Memory B cell (primary cell): ENCODE results near the gene FOXK2.
A peak's percentile ranks its signal among the peaks of the same experiment; 100 is the strongest.
"Not testable (repeated sequence)": the region's sequence is repeated elsewhere in the genome, so short reads cannot be mapped to it uniquely, and the experiment has no call there.

Experiments
- ATAC-seq: fragments of 150-1000 bp; cut with Tn5 transposase; 2 replicates; pipeline ENCODE4 v1.10.0; 2021; ENCODE audit warnings: low read depth, mild to moderate bottlenecking, moderate library complexity
- DNase-seq, 2 donors: peaks; one replicate each; pipeline ENCODE4 v3.0.0; 2022; ENCODE audit warnings: low spot score in 2 of 2
- H3K27ac Mint-ChIP-seq: one replicate; pipeline ENCODE4 v1.8.0; 2022; ENCODE audit warnings: mild to moderate bottlenecking, moderate library complexity, mixed read lengths
- H3K27me3 Mint-ChIP-seq: one replicate; pipeline ENCODE4 v1.8.0; 2022; ENCODE audit warnings: mixed read lengths
- H3K36me3 Mint-ChIP-seq: one replicate; pipeline ENCODE4 v1.8.0; 2022; ENCODE audit warnings: mild to moderate bottlenecking, mixed read lengths
- H3K4me1 Mint-ChIP-seq: one replicate; pipeline ENCODE4 v1.8.0; 2022; ENCODE audit warnings: mixed read lengths
- H3K4me3 Mint-ChIP-seq: one replicate; pipeline ENCODE4 v1.8.0; 2022; ENCODE audit warnings: mild to moderate bottlenecking, moderate library complexity, mixed read lengths
- H3K9me3 Mint-ChIP-seq: one replicate; pipeline ENCODE4 v1.8.0; 2022; ENCODE audit warnings: mixed read lengths

Gene FOXK2

GRCh38 chr17:82536512-82537201 is 17.1 kb downstream of the FOXK2 start:
- H3K9me3 Mint-ChIP-seq, result no peaks in the 10 kb centered on the region
- peaks cover 7% of the 10 kb centered on the region for H3K36me3 Mint-ChIP-seq
- no peak overlapping the region for H3K27ac Mint-ChIP-seq
- H3K4me1 Mint-ChIP-seq, result peaks cover 32% of the 10 kb centered on the region
- no peak for DNase-seq
- no peak overlapping the region for H3K4me3 Mint-ChIP-seq
- no peak for ATAC-seq
- no peaks in the 10 kb centered on the region for H3K27me3 Mint-ChIP-seq

DNA sequence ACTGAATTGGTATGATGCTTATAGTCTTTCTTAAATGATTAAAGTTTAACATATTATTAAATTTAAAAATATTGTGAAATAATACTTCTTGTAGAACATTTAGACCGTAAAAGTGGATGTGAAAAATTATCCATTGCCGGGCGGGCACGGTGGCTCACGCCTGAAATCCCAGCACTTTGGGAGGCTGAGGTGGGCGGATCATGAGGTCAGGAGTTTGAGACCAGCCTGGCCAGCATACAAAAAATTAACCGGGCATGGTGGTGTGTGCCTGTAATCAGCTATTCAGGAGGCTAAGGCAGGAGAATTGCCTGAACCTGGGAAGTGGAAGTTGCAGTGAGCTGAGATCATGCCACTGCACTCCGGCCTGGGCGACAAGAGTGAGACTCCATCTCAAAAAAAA is 17.7 kb downstream of the FOXK2 start:
- H3K27ac Mint-ChIP-seq, H3K36me3 Mint-ChIP-seq, H3K9me3 Mint-ChIP-seq, H3K4me3 Mint-ChIP-seq, ATAC-seq, H3K27me3 Mint-ChIP-seq, DNase-seq: not testable (repeated sequence)
- H3K4me1 Mint-ChIP-seq, result peaks cover 32% of the 10 kb centered on the region

- ATAC-seq, H3K27me3 Mint-ChIP-seq, H3K36me3 Mint-ChIP-seq, DNase-seq, H3K9me3 Mint-ChIP-seq, H3K27ac Mint-ChIP-seq, H3K4me3 Mint-ChIP-seq: not testable (repeated sequence)
- H3K4me1 Mint-ChIP-seq, result peaks cover 29% of the 10 kb centered on the region
Observed at GRCh38 chr17:82539076-82539475, 19.5 kb downstream of the FOXK2 start.

DNA sequence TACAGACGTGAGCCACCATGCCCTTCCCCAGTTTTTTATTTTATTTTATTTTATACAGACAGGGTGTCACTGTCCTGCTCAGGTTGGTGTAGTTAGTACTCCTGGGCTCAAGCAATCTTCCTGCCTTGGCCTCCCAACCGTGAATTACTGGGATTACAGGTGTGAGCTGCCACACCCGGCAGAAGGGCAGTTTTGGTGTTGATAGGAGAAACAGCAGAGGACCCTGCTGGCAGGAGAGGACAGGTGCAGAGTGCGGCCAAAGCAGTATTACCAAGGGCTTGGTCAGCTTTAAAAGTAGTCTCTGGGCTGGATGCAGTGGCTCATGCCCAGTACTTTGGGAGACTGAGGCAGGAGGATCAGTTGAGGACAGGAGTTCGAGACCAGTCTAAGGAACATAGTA is 22.9 kb downstream of the FOXK2 start:
- Mint-ChIP-seq H3K4me3 (no peak overlapping the region), H3K36me3 (peaks cover 1% of the 10 kb centered on the region), H3K27me3 (no peaks in the 10 kb centered on the region), H3K27ac (no peak overlapping the region), H3K9me3 (no peaks in the 10 kb centered on the region), H3K4me1 (peaks cover 30% of the 10 kb centered on the region)
- no peak for DNase-seq
- ATAC-seq, result no peak

DNA sequence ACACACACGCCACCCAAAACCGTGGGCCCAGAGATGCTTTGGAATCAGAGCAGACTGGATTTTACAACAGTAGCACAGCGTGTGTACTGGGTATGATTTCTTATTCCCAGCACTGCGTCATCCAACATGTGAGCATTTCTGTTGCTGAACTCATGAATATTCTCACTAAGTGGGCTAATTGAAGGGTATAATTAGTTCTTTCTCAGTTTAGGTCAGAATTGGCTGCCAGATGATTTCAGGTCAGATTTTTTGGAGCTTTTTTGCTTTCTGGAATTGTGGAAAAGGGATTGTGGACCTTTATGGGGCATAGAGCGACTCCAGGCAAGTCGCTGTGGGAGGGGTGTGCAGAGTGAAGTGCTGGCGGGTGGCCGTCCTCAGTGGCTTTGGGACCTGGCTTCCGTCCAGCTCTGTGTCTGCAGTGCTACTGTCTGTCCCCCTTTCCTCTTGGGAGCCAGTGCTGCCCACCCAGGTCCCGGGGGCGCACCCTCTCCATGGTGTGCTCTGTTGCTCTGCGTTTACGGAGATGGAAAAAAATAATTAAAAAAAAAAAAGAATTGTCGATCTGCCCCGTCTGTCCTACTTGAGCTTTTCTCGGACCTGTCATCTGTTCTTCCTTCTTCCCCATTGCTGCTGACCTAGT is 25.0 kb downstream of the FOXK2 start:
- no peaks in the 10 kb centered on the region for H3K9me3 Mint-ChIP-seq
- peaks cover 28% of the 10 kb centered on the region for H3K4me1 Mint-ChIP-seq
- DNase-seq (no peak), ATAC-seq (no peak)
- H3K4me3 Mint-ChIP-seq, result no peak overlapping the region
- H3K27me3 Mint-ChIP-seq, result no peaks in the 10 kb centered on the region
- H3K27ac Mint-ChIP-seq, result no peak overlapping the region
- peaks cover 6% of the 10 kb centered on the region for H3K36me3 Mint-ChIP-seq

GRCh38 chr17:82545071-82545462 is 25.5 kb downstream of the FOXK2 start:
- DNase-seq, result no peak
- Mint-ChIP-seq H3K4me3 (no peak overlapping the region), H3K27me3 (no peaks in the 10 kb centered on the region), H3K27ac (no peak overlapping the region), H3K36me3 (peaks cover 6% of the 10 kb centered on the region), H3K9me3 (no peaks in the 10 kb centered on the region), H3K4me1 (peaks cover 28% of the 10 kb centered on the region)
- no peak for ATAC-seq

DNA sequence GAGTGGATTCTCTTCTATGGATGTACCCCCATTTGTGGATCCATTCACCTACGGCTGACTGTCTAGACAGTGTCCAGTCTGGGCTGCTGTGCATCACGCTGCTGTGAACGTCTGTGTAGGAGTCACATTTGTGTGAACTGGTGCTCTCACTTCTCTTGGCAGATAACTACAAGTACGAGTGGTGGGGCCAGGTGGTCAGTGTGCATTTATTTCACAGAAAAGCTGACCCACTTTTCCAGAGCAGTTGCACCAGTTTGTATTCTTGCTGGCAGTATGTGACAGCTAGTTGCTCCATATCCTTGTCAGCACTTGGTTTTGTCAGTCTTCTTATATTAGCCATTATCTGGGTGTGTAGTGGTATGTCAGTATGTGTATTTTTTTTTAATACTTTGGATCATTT is 28.4 kb downstream of the FOXK2 start:
- Mint-ChIP-seq H3K36me3 (peaks cover 6% of the 10 kb centered on the region), H3K9me3 (no peaks in the 10 kb centered on the region), H3K27ac (no peak overlapping the region), H3K4me1 (peaks cover 27% of the 10 kb centered on the region), H3K27me3 (no peaks in the 10 kb centered on the region), H3K4me3 (no peak overlapping the region)
- DNase-seq (no peak), ATAC-seq (no peak)

DNA sequence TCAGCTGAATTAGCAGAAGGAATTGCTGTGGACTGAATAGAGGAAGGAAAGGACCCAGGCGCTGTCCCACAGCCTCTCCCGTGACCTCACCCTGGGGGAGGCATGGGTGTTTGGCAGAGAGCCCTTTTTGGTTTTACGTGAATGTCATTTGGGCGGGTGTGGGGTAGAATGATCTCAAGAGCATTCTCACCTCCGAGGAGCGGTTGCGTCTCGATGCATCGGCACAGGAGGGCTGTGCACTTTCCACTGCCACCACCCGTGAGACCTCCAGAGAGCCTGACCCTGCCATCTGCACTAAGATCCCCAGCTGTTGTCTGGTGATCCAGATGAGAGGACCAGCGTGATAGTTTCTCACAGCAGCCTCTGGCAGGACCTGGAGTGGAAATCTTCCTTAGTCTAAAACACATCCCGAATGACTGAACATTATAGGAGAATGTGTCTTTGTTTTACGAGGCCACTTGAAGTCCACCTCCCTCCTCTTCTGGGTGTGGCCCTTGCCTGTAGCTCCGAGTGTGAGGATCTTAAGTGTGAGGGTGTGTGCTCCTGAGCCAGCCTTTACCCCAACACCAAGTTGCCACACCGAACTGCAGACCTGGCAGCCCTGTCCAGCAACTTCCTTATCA is 29.3 kb downstream of the FOXK2 start:
- Mint-ChIP-seq H3K9me3 (no peaks in the 10 kb centered on the region), H3K36me3 (peaks cover 6% of the 10 kb centered on the region), H3K27ac (no peak overlapping the region), H3K4me3 (no peak overlapping the region), H3K4me1 (peaks cover 27% of the 10 kb centered on the region), H3K27me3 (no peaks in the 10 kb centered on the region)
- ATAC-seq (no peak), DNase-seq (no peak)

- Mint-ChIP-seq H3K9me3 (no peaks in the 10 kb centered on the region), H3K27ac (no peak overlapping the region), H3K27me3 (no peaks in the 10 kb centered on the region), H3K4me1 (peaks cover 24% of the 10 kb centered on the region), H3K36me3 (peaks cover 7% of the 10 kb centered on the region), H3K4me3 (no peak overlapping the region)
- DNase-seq, result peak; percentile 73 to 79
- ATAC-seq, result peak; percentile 100
Observed at GRCh38 chr17:82551779-82552457, 32.4 kb downstream of the FOXK2 start.

DNA sequence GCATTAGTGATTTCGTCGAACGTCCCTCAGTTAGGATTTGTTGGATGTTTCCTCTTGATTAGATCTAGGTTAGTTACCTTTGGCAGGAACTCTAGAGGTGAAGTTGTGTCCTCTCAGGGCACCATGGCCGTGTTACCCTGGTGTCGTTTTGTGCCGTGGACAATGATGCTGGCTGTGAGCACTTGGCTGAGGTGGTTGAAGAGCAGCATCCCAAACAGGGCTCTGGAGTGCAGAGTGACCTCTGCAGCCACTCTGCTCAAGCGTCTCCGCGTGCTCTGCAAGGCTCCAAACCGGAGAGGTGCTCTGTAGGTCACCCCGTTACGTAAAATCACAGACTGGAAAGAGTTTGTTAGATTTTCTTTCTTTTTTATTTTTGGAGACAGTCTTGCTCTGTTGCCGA is 33.0 kb downstream of the FOXK2 start:
- Mint-ChIP-seq H3K27ac (no peak overlapping the region), H3K9me3 (no peaks in the 10 kb centered on the region)
- ATAC-seq, result no peak

GRCh38 chr17:82553210-82553930 is 33.8 kb downstream of the FOXK2 start:
- Mint-ChIP-seq H3K27ac (no peak overlapping the region), H3K4me3 (no peak overlapping the region), H3K9me3 (no peaks in the 10 kb centered on the region), H3K36me3 (peaks cover 2% of the 10 kb centered on the region), H3K4me1 (peaks cover 19% of the 10 kb centered on the region), H3K27me3 (no peaks in the 10 kb centered on the region)
- DNase-seq, result no peak
- ATAC-seq, result no peak

More for the DNA sequence above, 33.0 kb downstream of the FOXK2 start:
- H3K4me1 Mint-ChIP-seq, result peaks cover 23% of the 10 kb centered on the region
- H3K4me3 Mint-ChIP-seq, result no peak overlapping the region
- no peak for DNase-seq
- H3K27me3 Mint-ChIP-seq, result no peaks in the 10 kb centered on the region
- peaks cover 7% of the 10 kb centered on the region for H3K36me3 Mint-ChIP-seq

DNA sequence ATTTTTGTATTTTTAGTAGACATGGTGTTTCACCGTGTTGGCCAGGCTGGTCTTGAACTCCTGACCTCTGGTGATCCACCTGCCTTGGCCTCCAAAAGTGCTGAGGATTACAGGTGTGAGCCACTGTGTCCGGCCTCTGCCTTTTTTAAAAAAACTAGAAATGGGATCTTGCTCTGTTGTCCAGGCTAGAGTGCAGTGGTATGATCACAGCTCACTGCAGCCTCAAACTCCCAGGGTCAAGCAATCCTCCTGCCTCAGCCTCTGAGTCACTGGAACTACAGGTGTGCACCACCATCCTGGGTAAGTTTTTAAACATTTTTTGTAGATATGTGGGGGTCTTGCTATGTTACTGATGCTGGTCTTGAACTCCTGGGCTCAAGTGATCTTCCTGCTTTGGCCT is 38.0 kb downstream of the FOXK2 start:
- not testable (repeated sequence) for H3K36me3 Mint-ChIP-seq, H3K27ac Mint-ChIP-seq, ATAC-seq, H3K27me3 Mint-ChIP-seq, H3K4me3 Mint-ChIP-seq, H3K9me3 Mint-ChIP-seq, DNase-seq
- peaks cover 18% of the 10 kb centered on the region for H3K4me1 Mint-ChIP-seq

DNA sequence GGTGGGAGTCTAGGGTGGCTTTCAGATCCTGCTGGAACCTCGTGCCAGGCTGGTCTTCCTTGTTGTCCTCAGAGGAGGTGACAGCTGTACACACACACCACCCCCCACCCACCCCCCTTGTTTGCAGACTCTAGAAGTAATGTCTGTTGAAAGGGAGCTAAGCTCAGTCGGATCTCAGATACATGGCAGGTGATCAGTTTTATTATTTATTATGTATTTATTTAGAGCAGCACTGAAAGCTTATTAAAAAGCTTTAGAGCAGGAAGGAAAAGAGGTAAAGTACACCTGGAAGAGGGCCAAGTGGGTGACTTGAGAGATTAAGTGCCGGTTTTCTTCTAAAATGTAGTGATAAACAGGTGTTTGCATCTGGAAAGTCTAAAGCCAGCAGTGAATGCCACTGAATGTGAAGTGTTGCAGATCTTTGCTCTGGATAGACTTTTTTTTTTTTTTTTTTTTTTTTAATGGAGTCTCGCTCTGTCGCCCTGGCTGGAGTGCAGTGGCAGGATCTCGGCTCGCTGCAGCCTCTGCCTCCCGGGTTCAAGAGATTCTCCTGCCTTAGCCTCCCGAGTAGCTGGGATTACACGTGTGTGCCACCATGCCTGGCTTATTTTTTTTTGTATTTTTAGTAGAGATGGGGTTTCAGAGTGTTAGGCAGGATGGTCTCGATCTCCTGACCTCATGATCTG is 40.2 kb downstream of the FOXK2 start:
- ATAC-seq (no peak), DNase-seq (no peak)
- Mint-ChIP-seq H3K27me3 (no peaks in the 10 kb centered on the region), H3K4me1 (peaks cover 13% of the 10 kb centered on the region), H3K9me3 (no peaks in the 10 kb centered on the region), H3K27ac (no peak overlapping the region), H3K4me3 (no peak overlapping the region), H3K36me3 (peaks cover 2% of the 10 kb centered on the region)
